KMS-11 (cell line): ENCODE results near the gene RALB.
"Not testable (repeated sequence)": the region's sequence is repeated elsewhere in the genome, so short reads cannot be mapped to it uniquely, and the experiment has no call there.

Source experiments
- H2AFZ ChIP-seq: fragments of 200-600 bp; sonication (generic); 2 replicates; pipeline ENCODE4 v1.6.1; 2016; ENCODE audit warnings: antibody characterized with exemption, mixed run types, low read depth
- H3K27ac ChIP-seq: fragments of 200-600 bp; sonication (generic); 2 replicates; pipeline ENCODE4 v1.6.1; 2016; ENCODE audit warnings: mild to moderate bottlenecking, mixed run types
- H3K27me3 ChIP-seq: fragments of 200-600 bp; sonication (generic); 2 replicates; pipeline ENCODE4 v1.6.1; 2017; ENCODE audit warnings: mild to moderate bottlenecking, low read depth, mixed run types, moderate library complexity; ENCODE audit not compliant: insufficient read depth
- H3K36me3 ChIP-seq: fragments of 200-600 bp; sonication (generic); 2 replicates; pipeline ENCODE4 v1.6.1; 2017; ENCODE audit warnings: mild to moderate bottlenecking, mixed run types; ENCODE audit not compliant: insufficient read depth
- H3K4me1 ChIP-seq: fragments of 200-600 bp; sonication (generic); 2 replicates; pipeline ENCODE4 v1.6.1; 2016; ENCODE audit warnings: mild to moderate bottlenecking, low read depth, mixed run types; ENCODE audit not compliant: poor library complexity, severe bottlenecking
- H3K4me2 ChIP-seq: fragments of 200-600 bp; sonication (generic); 2 replicates; pipeline ENCODE4 v1.7.0; 2016; ENCODE audit warnings: mild to moderate bottlenecking, mixed run types
- H3K4me3 ChIP-seq: fragments of 200-600 bp; sonication (generic); IDR thresholded peaks from 2 replicates; pipeline ENCODE4 v1.6.1; 2017; ENCODE audit warnings: low read depth, low read length, mixed read lengths; ENCODE audit not compliant: insufficient read depth
- H3K79me2 ChIP-seq: fragments of 200-600 bp; sonication (generic); 2 replicates; pipeline ENCODE4 v1.6.1; 2016; ENCODE audit warnings: low read depth, mixed run types; ENCODE audit not compliant: insufficient read depth
- H3K9ac ChIP-seq: fragments of 200-600 bp; sonication (generic); 2 replicates; pipeline ENCODE4 v1.6.1; 2016; ENCODE audit warnings: mild to moderate bottlenecking, mixed run types
- H4K20me1 ChIP-seq: fragments of 200-600 bp; sonication (generic); 2 replicates; pipeline ENCODE4 v1.6.1; 2016; ENCODE audit warnings: mild to moderate bottlenecking, mixed run types; ENCODE audit not compliant: insufficient read depth
- TF ChIP-seq, protein P1 (sequence below): fragments of 200-600 bp; sonication (generic); conservative IDR thresholded peaks from 2 replicates; pipeline ENCODE4 v1.6.1; 2017; ENCODE audit warnings: low read depth, mild to moderate bottlenecking, antibody characterized with exemption, low read length, moderate library complexity, mixed read lengths

The RALB gene

DNA sequence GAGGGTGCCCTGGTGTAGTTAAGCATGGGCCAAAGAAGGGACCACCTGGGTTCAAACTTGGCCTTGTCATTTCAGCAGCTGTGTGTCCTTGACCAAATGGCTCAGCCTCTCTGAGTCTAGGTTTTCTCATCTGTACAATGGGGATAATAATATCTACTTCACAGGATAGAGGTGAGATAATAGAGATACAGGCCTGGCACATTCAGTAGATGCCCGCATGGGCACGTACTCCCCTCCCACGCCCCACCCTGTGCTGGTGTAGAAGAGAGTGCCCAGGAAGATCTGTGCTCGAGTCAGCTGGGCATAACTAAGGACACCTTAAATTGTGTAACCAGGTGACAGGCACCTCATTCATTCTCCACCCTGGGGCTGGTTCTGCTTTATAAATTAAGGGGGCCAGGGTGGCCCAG lies 21.1 kb upstream of the RALB start:
- 0 out of 2 replicates have a peak overlapping the region, but pooled peaks have one; percentile 75 for H2AFZ ChIP-seq
- TF ChIP-seq, protein P1, sequence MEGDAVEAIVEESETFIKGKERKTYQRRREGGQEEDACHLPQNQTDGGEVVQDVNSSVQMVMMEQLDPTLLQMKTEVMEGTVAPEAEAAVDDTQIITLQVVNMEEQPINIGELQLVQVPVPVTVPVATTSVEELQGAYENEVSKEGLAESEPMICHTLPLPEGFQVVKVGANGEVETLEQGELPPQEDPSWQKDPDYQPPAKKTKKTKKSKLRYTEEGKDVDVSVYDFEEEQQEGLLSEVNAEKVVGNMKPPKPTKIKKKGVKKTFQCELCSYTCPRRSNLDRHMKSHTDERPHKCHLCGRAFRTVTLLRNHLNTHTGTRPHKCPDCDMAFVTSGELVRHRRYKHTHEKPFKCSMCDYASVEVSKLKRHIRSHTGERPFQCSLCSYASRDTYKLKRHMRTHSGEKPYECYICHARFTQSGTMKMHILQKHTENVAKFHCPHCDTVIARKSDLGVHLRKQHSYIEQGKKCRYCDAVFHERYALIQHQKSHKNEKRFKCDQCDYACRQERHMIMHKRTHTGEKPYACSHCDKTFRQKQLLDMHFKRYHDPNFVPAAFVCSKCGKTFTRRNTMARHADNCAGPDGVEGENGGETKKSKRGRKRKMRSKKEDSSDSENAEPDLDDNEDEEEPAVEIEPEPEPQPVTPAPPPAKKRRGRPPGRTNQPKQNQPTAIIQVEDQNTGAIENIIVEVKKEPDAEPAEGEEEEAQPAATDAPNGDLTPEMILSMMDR: no peak
- peak overlapping the region; percentile 97 for H3K27ac ChIP-seq
- peaks cover 35% of the 10 kb centered on the region for H3K4me1 ChIP-seq
- peak overlapping the region; percentile 81 for H3K9ac ChIP-seq
- H4K20me1 ChIP-seq: no peaks in the 10 kb centered on the region
- no peaks in the 10 kb centered on the region for H3K27me3 ChIP-seq
- H3K36me3 ChIP-seq: no peaks in the 10 kb centered on the region
- no peak overlapping the region for H3K4me3 ChIP-seq
- peaks cover 12% of the 10 kb centered on the region for H3K79me2 ChIP-seq
- H3K4me2 ChIP-seq: peak overlapping the region; percentile 68

- TF ChIP-seq, protein P1: no peak
- Histone ChIP-seq H3K27ac (peak overlapping the region; percentile 97), H3K36me3 (no peaks in the 10 kb centered on the region), H3K27me3 (no peaks in the 10 kb centered on the region), H3K4me2 (peak overlapping the region; percentile 82), H3K79me2 (peaks cover 12% of the 10 kb centered on the region), H3K9ac (peak overlapping the region; percentile 81), H4K20me1 (no peaks in the 10 kb centered on the region), H2AFZ (peak overlapping the region; percentile 75), H3K4me3 (no peak overlapping the region), H3K4me1 (peaks cover 35% of the 10 kb centered on the region)
Measured at GRCh38 chr2:120231974-120232635, 20.5 kb upstream of the RALB start.

- TF ChIP-seq, protein P1: no peak
- Histone ChIP-seq H3K4me3 (no peak overlapping the region), H3K4me1 (peaks cover 33% of the 10 kb centered on the region), H3K27me3 (no peaks in the 10 kb centered on the region), H3K4me2 (peak overlapping the region; percentile 82), H3K79me2 (peaks cover 12% of the 10 kb centered on the region), H2AFZ (peak overlapping the region; percentile 75), H3K27ac (peak overlapping the region; percentile 97), H3K36me3 (no peaks in the 10 kb centered on the region), H3K9ac (peak overlapping the region; percentile 81; the same call in 1 of the 2 replicates), H4K20me1 (no peaks in the 10 kb centered on the region)
Measured at GRCh38 chr2:120233292-120233691, 19.4 kb upstream of the RALB start.

DNA sequence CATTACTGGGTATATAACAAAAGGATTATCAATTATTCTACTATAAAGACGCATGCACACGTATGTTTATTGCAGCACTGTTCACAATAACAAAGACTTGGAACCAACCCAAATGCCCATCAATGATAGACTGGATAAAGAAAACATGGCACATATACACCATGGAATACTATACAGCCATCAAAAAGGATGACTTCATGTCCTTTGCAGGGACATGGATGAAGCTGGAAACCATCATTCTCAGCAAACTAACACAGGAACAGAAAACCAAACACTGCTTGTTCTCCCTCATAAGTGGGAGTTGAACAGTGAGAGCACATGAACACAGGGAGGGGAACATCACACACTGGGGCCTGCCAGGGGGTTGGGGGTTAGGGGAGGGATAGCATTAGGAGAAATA lies 17.5 kb upstream of the RALB start:
- H3K4me1 ChIP-seq: peaks cover 23% of the 10 kb centered on the region
- H3K9ac ChIP-seq, H2AFZ ChIP-seq, H3K27me3 ChIP-seq, H3K36me3 ChIP-seq, H3K4me2 ChIP-seq, H4K20me1 ChIP-seq, H3K4me3 ChIP-seq, H3K27ac ChIP-seq: not testable (repeated sequence)
- H3K79me2 ChIP-seq: peaks cover 12% of the 10 kb centered on the region

DNA sequence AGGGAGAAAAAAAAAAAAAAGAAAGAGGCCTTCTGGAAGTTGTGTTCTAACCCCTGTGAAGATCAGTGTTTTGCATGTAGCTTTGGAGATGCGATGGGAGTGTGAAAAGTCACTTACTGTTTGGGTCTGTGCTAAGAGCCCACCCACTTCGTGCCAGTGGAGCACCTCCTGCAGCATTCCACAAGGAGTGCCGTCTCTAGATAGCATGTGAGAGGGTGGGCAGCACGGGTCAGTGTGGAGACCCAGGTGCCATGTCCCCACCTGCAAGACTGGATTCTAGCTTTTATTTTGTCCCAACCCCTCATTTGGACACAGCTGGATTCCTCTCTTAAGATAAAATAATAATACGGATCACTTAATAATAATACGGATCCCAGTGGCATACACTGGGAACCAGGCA lies 17.0 kb upstream of the RALB start:
- no peak overlapping the region for H3K4me2 ChIP-seq
- H4K20me1 ChIP-seq: no peaks in the 10 kb centered on the region
- no peak overlapping the region for H3K9ac ChIP-seq
- H2AFZ ChIP-seq: no peak overlapping the region
- H3K79me2 ChIP-seq: peaks cover 11% of the 10 kb centered on the region
- TF ChIP-seq, protein P1: no peak
- H3K27ac ChIP-seq: no peak overlapping the region
- no peaks in the 10 kb centered on the region for H3K36me3 ChIP-seq
- H3K27me3 ChIP-seq: no peaks in the 10 kb centered on the region
- H3K4me1 ChIP-seq: peaks cover 17% of the 10 kb centered on the region
- no peak overlapping the region for H3K4me3 ChIP-seq
